Activated CD4-positive, alpha-beta T cell treated with anti-CD3 and anti-CD28 coated beads, Interleukin-10, Interleukin-2, amounts not matched to agents 100 ng/mL and 50 ng/mL, durations not matched to agents 16 hours and 8 hours (primary cell): ENCODE data around the gene SLC22A23.

Experiments
- DNase-seq: peaks from one replicate; pipeline ENCODE4 v3.0.0-alpha.2; 2020

The SLC22A23 gene

DNA sequence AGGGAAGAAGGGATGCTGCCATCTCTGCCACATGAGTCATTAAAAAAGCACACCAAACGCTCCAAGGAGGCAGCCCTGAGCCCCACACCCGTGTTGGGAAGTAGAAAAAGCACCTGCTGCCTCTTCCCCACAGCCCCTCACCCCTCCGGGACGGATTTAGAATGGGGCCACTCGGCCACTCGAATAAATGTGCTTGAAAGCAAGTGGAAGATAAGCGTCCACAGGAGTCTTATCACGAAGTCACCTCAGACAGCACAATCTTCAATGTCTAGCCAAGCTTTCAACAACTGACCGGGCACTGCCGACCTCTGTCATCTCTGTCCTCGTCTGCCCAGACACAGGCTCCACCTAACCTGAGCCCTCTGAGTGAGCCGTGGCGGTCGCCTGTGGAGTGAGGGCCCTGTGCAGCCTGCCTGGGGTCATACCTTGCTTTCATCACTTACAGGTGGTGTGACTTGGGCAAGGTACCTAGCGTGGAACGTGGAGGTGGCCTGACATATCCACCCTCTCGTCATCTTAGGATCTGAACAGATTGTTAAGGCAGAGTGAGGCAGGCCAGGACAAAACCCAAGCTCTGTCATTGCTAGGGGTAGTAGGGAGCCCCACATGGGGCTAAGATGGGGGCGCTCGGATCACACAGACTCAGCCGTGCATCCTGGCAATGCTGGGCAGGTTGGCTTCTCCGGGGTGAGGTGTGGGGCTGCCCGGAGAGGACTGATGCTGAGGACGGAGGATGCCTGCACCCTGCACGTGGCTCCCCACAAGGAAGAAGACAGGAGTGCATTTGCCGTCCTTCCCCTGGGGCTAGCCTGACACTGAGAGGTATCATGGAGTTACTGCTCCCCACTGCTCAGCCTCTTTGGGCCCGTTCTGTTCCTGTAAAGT lies 163.3 kb downstream of the SLC22A23 start:
- DNase-seq = no peak

DNA sequence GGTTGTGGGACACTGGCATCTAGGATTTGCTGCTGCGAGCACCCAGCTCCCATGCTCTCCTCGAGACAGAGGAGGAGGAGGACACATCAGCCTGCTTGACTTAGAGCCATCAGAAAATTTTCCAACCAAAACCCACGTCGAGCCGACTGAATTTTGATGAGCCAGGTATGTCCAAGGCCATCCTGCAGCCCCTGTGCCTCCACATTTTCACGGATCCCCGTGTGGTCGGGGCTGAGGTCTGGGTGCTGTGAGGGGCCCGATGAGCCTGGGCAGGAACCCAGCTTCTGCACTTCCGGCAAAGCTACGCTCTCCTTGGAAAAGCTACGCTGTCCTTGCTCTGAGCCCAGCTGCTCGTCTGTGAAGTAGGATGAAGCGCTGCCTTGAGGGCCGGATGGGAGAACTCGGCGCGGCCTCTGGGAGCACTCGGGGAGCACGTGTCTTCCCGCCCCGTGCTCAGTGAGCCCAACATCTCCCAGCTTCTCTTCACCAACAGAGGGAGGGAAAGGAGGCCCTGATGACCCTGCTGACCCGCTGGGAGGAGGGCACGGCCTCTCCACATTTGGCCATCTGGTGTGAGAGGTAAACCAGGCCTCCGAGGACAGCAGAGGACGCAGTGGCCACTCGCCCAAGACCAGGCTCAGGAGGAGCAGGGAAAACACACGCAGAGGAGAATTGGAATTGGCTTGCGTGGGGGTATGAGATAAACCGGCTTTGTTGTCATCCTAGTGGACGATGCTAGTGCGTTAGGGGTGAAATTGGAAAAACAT lies 164.2 kb downstream of the SLC22A23 start:
- DNase-seq = no peak

DNA sequence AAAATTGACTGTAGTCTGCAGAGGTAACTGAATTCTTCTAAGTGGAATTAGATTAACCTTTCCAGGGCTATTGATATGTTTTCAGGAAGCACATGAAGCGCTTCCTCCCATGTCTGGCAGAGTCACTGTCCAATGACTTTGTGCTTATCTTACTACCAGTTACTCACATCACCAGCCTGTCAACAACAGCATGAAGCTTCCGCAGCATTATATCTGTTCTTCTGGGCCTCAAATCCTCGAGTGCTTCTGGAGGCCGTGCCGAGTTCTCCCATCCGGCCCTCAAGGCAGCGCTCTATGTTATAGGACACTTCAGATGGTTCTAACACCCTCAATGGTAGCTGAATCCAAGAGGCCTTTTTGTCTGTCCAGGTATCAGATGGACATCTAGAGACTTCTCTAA lies 164.9 kb downstream of the SLC22A23 start:
- DNase-seq = no peak

DNA sequence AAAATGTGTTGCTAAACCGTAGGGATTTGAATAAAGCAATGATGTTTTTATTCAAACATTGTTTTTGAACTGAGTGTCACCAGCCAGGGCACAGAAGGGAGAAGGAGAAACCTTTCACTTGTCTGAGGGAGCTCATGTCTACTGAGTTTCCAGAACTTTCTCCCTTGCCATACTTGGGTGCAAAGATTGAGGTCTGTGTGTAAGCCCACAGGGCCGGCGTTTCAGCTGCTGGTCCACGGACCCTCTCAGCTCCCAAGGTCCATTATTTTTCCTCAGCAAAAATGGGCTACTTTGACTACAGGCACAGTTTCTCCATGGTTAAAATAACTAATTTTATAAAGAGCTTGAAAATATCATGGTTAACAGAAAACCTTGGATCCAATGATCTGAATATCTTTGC lies 165.5 kb downstream of the SLC22A23 start:
- DNase-seq = no peak

- no peak for DNase-seq
Measured at GRCh38 chr6:3290931-3291211, 166.0 kb downstream of the SLC22A23 start.

- no peak for DNase-seq
Measured at GRCh38 chr6:3290149-3290930, 166.5 kb downstream of the SLC22A23 start.

DNA sequence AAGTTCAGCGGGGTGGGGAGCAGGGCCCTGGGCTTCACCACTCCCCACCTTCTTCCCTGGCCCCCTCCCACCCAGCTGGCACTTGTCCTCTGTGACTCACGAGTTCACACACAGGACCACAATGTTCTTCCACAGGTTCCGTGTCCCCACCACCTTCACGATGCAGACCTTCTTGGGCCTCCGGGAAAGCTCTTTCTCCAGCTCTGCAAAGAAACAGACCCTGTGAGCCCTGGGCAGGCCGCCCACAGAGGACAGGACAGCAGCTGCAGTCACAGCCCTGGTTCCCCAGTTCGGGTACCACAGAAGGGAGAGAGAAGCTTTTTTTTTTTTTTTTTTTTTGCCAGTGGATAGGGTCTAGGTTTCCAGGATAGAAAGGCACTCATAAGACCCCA lies 167.2 kb downstream of the SLC22A23 start:
- no peak for DNase-seq

DNA sequence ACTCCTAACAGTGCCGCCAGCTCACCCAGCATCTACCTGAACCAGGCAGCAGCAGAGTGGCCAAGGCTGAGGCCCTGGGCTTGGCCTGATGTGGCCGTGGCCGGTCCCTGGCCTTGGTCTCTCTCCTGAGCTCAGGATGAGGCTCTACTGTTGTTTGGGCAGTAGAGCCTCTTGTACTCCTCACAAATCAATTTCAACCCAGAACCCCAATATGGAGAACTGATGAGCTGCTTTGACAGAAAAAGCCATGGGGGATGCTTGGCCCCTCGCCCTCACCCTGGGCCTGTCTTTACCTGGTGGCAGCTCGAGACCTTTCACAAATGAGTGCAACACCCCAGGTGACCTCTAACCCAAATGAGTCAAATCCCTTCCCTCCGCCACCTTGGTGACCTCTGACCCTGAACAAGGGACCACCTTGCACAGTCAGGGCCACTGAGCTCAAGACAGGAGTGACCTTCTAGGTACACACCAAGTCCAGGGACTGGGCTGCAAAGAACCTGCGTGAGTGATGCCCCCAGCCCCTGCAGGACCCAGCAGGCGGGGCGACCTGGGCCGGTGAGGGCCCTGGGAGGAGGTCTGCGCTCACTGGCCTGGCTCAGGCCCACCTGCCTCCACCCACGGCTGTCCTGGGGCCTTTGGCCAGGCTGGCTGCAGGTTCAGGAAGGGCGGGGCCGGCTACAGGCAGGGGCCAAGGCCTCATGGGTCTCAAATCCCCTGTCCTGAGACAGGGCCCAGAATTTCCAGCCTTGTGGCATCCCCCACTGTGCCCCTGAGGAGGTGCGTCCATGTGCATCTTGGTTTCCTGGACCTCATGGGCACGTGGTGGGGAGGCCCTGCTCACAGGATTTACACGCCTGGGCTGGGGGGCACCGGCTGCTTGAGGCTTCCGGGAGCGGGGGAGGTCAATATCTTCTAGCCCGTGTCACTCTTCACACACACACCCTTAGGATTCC lies 167.9 kb downstream of the SLC22A23 start:
- no peak for DNase-seq

DNA sequence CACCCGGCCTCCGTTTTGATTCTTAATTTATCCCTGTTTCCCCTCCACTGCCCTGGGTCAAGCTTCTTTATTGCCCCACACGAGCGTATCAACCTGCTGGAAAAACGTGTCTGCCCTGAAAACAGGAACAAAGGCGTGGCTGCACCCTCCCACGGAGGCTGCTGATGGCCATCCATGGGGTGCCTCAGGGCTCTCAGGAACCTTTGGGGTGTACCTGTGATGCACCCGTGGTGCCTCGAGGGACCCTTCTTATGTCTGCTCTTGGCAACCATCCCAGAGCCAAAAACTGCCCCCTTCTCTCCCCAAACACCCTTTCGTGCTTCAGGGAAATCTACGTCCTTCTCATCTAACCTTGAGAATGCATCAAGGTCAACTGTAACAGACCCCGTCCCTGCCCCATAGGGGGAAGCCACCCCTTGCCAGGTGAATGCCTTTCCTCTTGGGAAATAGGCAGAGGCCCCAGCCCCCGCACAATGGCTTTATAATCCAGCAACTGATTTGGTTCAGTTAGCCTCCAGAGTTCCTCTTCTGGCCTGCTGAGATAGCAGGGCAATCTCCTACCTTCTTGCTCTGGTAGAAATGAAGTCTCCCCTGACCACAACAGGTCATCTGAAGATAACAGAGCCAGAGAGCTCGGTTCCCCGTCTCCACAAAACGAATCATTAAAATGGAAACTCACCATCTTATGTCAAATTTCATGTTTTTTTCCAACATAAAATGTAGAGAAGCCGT lies 168.7 kb downstream of the SLC22A23 start:
- no peak for DNase-seq

- DNase-seq = no peak
Measured at GRCh38 chr6:3287308-3287707, 169.5 kb downstream of the SLC22A23 start.

GRCh38 chr6:3286641-3287171 lies 170.1 kb downstream of the SLC22A23 start:
- DNase-seq = no peak

GRCh38 chr6:3285732-3286131 lies 171.1 kb downstream of the SLC22A23 start:
- no peak for DNase-seq

DNA sequence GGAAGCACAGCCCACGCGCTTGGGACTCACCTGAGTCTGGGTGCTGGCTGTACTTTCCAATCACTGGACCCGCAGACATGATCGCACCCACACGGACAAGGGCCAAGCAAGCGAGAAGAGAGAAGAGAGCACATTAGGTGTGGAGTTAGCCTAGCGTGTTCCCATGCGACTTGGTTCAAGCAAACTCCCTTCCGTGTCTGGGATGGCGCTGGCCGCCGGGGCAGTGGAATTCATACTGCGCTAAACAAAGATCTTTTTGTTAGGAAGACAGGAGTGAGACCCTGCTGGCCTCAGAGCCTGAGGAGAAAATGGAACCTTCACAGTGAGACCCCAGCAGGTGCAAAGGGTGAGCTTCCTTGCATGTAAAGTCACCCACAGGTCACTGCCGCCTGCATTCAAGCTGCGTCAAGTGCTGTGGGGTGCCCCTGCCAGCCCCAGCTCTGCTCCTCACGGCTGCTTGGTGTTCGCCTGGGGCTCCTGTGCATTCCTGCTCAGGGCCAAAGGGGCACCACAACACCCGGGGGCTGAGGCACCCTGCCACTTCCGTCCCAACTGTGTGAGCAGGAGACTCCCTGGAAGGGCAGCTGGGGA lies 171.7 kb downstream of the SLC22A23 start:
- DNase-seq = no peak

DNA sequence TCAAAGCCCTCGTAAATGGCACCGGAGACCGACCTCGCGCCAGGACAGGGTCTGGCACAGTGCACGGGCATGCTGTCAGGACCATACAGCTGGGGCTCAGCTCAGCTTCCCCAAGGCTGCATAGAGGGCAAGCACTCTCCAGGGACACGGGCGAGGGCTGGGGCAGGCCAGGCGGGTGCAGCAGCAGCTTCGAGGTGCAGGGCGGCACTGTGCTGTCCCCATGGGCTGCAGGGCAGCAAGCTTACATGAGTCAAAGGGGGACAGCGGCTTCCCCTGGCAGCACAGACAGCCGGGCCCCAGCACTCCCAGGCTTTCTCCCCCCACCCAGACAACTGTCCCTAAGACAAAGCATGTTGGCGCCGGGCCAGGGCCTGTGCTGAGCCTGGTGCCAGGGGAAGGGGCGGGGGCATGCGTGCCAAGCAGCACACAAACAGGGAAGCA lies 172.4 kb downstream of the SLC22A23 start:
- no peak for DNase-seq

GRCh38 chr6:3283641-3284435 lies 173.0 kb downstream of the SLC22A23 start:
- DNase-seq = no peak

- no peak for DNase-seq
Measured at GRCh38 chr6:3283241-3283640, 173.6 kb downstream of the SLC22A23 start.

- no peak for DNase-seq
Measured at GRCh38 chr6:3282476-3283236, 174.2 kb downstream of the SLC22A23 start.

- no peak for DNase-seq
Measured at GRCh38 chr6:3281631-3282475, 175.0 kb downstream of the SLC22A23 start.
